ENCODE measurements around the gene RAD51B. TPM values are rescaled to one million over a fixed set of nuclear protein-coding genes. Genes with fewer than 3 reads are reported as not detected.

Gene RAD51B
- total and polyA plus RNA-seq, 4 donors, result 2.5 to 95.0 (median 9.6) TPM

- peaks cover 0 to 54% (median 7%) of the 10 kb centered on the region in 5 donors for H3K4me1 ChIP-seq (ENCODE audit: control insufficient read depth in 5 of 5, insufficient read depth in 5 of 5, low read length in 5 of 5)
- H3K9ac ChIP-seq (ENCODE audit: insufficient read depth in 1 of 2, low read length in 2 of 2), result no peak overlapping the region
- H3K27ac ChIP-seq (ENCODE audit: low read depth in 1 of 2, low read length in 1 of 2), result no peak overlapping the region
- no peaks in the 10 kb centered on the region for H3K9me3 ChIP-seq (ENCODE audit: control insufficient read depth in 4 of 4, insufficient read depth in 3 of 4, low read length in 3 of 4)
- no peak for TF ChIP-seq CTCF (IDR thresholded peaks at IDR 0.05; ENCODE audit: control extremely low read depth, extremely low read depth)
- H3K36me3 ChIP-seq (ENCODE audit: control insufficient read depth in 4 of 4, insufficient read depth in 4 of 4, low read length in 4 of 4), result no peaks in the 10 kb centered on the region
- no peak for ATAC-seq (ENCODE audit: insufficient read depth, low FRiP score)
- peak in 2 of 3 donors; percentile 55 to 68 for DNase-seq
- no peak overlapping the region for H3K4me3 ChIP-seq
- no peaks in the 10 kb centered on the region for H3K27me3 ChIP-seq (ENCODE audit: control insufficient read depth in 3 of 3, insufficient read depth in 3 of 3, low read length in 2 of 3)
These were observed 153.9 kb downstream of the RAD51B start for GRCh38 chr14:67973436-67973835.

GRCh38 chr14:67975470-67975869 is 155.9 kb downstream of the RAD51B start:
- no peak overlapping the region for H3K27ac ChIP-seq (ENCODE audit: low read depth in 1 of 2, low read length in 1 of 2)
- H3K9ac ChIP-seq (ENCODE audit: insufficient read depth in 1 of 2, low read length in 2 of 2), result peak overlapping the region in 1 of 2 donors; percentile 44
- no peaks in the 10 kb centered on the region for H3K9me3 ChIP-seq (ENCODE audit: control insufficient read depth in 4 of 4, insufficient read depth in 3 of 4, low read length in 3 of 4)
- WGBS, 2 donors, result 88 to 91% methylated on average over 6 of the region's 6 CpGs
- H3K4me3 ChIP-seq, result no peak overlapping the region
- peaks cover 0 to 65% (median 7%) of the 10 kb centered on the region in 5 donors for H3K4me1 ChIP-seq (ENCODE audit: control insufficient read depth in 5 of 5, insufficient read depth in 5 of 5, low read length in 5 of 5)
- ATAC-seq (ENCODE audit: insufficient read depth, low FRiP score) (no peak), DNase-seq (peak in 1 of 3 donors; percentile 56)
- TF ChIP-seq CTCF (IDR thresholded peaks at IDR 0.05; ENCODE audit: control extremely low read depth, extremely low read depth), result no peak
- H3K27me3 ChIP-seq (ENCODE audit: control insufficient read depth in 3 of 3, insufficient read depth in 3 of 3, low read length in 2 of 3), result no peaks in the 10 kb centered on the region
- no peaks in the 10 kb centered on the region for H3K36me3 ChIP-seq (ENCODE audit: control insufficient read depth in 4 of 4, insufficient read depth in 4 of 4, low read length in 4 of 4)

- no peaks in the 10 kb centered on the region for H3K27me3 ChIP-seq (ENCODE audit: control insufficient read depth in 3 of 3, insufficient read depth in 3 of 3, low read length in 2 of 3)
- H3K9ac ChIP-seq (ENCODE audit: insufficient read depth in 1 of 2, low read length in 2 of 2), result no peak overlapping the region
- H3K4me1 ChIP-seq (ENCODE audit: control insufficient read depth in 5 of 5, insufficient read depth in 5 of 5, low read length in 5 of 5), result peaks cover 0 to 60% (median 7%) of the 10 kb centered on the region in 5 donors
- no peak overlapping the region for H3K27ac ChIP-seq (ENCODE audit: low read depth in 1 of 2, low read length in 1 of 2)
- no peak for ATAC-seq (ENCODE audit: insufficient read depth, low FRiP score)
- no peak for DNase-seq
- H3K36me3 ChIP-seq (ENCODE audit: control insufficient read depth in 4 of 4, insufficient read depth in 4 of 4, low read length in 4 of 4), result no peaks in the 10 kb centered on the region
- no peaks in the 10 kb centered on the region for H3K9me3 ChIP-seq (ENCODE audit: control insufficient read depth in 4 of 4, insufficient read depth in 3 of 4, low read length in 3 of 4)
- WGBS, 2 donors, result 52 to 67% methylated on average over 1 of the region's 1 CpG
- H3K4me3 ChIP-seq, result no peak overlapping the region
- no peak for TF ChIP-seq CTCF (IDR thresholded peaks at IDR 0.05; ENCODE audit: control extremely low read depth, extremely low read depth)
These were observed 158.0 kb downstream of the RAD51B start for GRCh38 chr14:67977434-67978034.

- no peaks in the 10 kb centered on the region for H3K27me3 ChIP-seq (ENCODE audit: control insufficient read depth in 3 of 3, insufficient read depth in 3 of 3, low read length in 2 of 3)
- H3K4me1 ChIP-seq (ENCODE audit: control insufficient read depth in 5 of 5, insufficient read depth in 5 of 5, low read length in 5 of 5), result peaks cover 0 to 48% (median 11%) of the 10 kb centered on the region in 5 donors
- no peak for TF ChIP-seq CTCF (IDR thresholded peaks at IDR 0.05; ENCODE audit: control extremely low read depth, extremely low read depth)
- H3K4me3 ChIP-seq, result no peak overlapping the region
- no peak overlapping the region for H3K27ac ChIP-seq (ENCODE audit: low read depth in 1 of 2, low read length in 1 of 2)
- DNase-seq (no peak), ATAC-seq (ENCODE audit: insufficient read depth, low FRiP score) (no peak)
- H3K9me3 ChIP-seq (ENCODE audit: control insufficient read depth in 4 of 4, insufficient read depth in 3 of 4, low read length in 3 of 4), result no peaks in the 10 kb centered on the region
- H3K9ac ChIP-seq (ENCODE audit: insufficient read depth in 1 of 2, low read length in 2 of 2), result no peak overlapping the region
- H3K36me3 ChIP-seq (ENCODE audit: control insufficient read depth in 4 of 4, insufficient read depth in 4 of 4, low read length in 4 of 4), result no peaks in the 10 kb centered on the region
These were observed 159.2 kb downstream of the RAD51B start for GRCh38 chr14:67978749-67979148.
